ENCODE results near the gene GHRH. TPM values are rescaled to one million over a fixed set of nuclear protein-coding genes. Genes with fewer than 3 reads are reported as not detected.

The GHRH gene
- total and polyA plus RNA-seq, 4 donors: not detected

- Histone ChIP-seq H3K36me3 (ENCODE audit: control insufficient read depth in 4 of 4, insufficient read depth in 3 of 4, low read depth in 1 of 4, low read length in 3 of 4) (peaks cover 9 to 38% (median 33%) of the 10 kb centered on the region in 4 donors), H3K4me1 (ENCODE audit: control insufficient read depth in 4 of 4, insufficient read depth in 4 of 4, low read length in 3 of 4) (no peaks in the 10 kb centered on the region), H3K27me3 (ENCODE audit: control insufficient read depth in 4 of 4, insufficient read depth in 4 of 4, low read length in 3 of 4) (no peaks in the 10 kb centered on the region), H3K4me3 (ENCODE audit: low read depth in 1 of 3, low read length in 3 of 3) (no peak overlapping the region), H3K9ac (ENCODE audit: low read depth in 1 of 2, low read length in 2 of 2) (no peak overlapping the region), H3K27ac (ENCODE audit: low read depth in 1 of 2, low read length in 2 of 2) (no peak overlapping the region), H3K9me3 (ENCODE audit: control insufficient read depth in 4 of 4, low read length in 3 of 4) (no peaks in the 10 kb centered on the region)
- WGBS: 98% methylated on average over 4 of the region's 4 CpGs
- TF ChIP-seq ATF3 (IDR thresholded peaks at IDR 0.05) (no peak), HNF4A (conservative IDR thresholded peaks at IDR 0.05) (no peak), TAF1 (conservative IDR thresholded peaks at IDR 0.05) (no peak), MAX (IDR thresholded peaks at IDR 0.05) (no peak), GABPA (IDR thresholded peaks at IDR 0.05 in 1 of 2, conservative IDR thresholded peaks at IDR 0.05 in 1 of 2) (no peak), ZBTB33 (IDR thresholded peaks at IDR 0.05) (no peak), FOXA2 (IDR thresholded peaks at IDR 0.05) (no peak), FOXA1 (IDR thresholded peaks at IDR 0.05) (no peak), RAD21 (IDR thresholded peaks at IDR 0.05) (no peak), CTCF (IDR thresholded peaks at IDR 0.05; ENCODE audit: low read depth, low read length, missing input control) (no peak), EGR1 (IDR thresholded peaks at IDR 0.05; ENCODE audit: low read depth in 2 of 2) (no peak)
- DNase-seq (ENCODE audit: low spot score): no peak
Observed at GRCh38 chr20:37218441-37218840, 43.2 kb downstream of the GHRH start.

GRCh38 chr20:37209661-37210314 lies 51.8 kb downstream of the GHRH start:
- Histone ChIP-seq H3K9me3 (ENCODE audit: control insufficient read depth in 4 of 4, low read length in 3 of 4) (no peaks in the 10 kb centered on the region), H3K36me3 (ENCODE audit: control insufficient read depth in 4 of 4, insufficient read depth in 3 of 4, low read depth in 1 of 4, low read length in 3 of 4) (peaks cover 11 to 80% (median 51%) of the 10 kb centered on the region in 4 donors), H3K4me3 (ENCODE audit: low read depth in 1 of 3, low read length in 3 of 3) (no peak overlapping the region), H3K27ac (ENCODE audit: low read depth in 1 of 2, low read length in 2 of 2) (no peak overlapping the region), H3K27me3 (ENCODE audit: control insufficient read depth in 4 of 4, insufficient read depth in 4 of 4, low read length in 3 of 4) (no peaks in the 10 kb centered on the region), H3K9ac (ENCODE audit: low read depth in 1 of 2, low read length in 2 of 2) (no peak overlapping the region), H3K4me1 (ENCODE audit: control insufficient read depth in 4 of 4, insufficient read depth in 4 of 4, low read length in 3 of 4) (no peaks in the 10 kb centered on the region)
- DNase-seq (ENCODE audit: low spot score): no peak
- WGBS: 92% methylated on average over 6 of the region's 6 CpGs
- no peak for TF ChIP-seq NR2F2 (IDR thresholded peaks at IDR 0.05)
- no peak for TF ChIP-seq HNF4G (IDR thresholded peaks at IDR 0.05)
- TF ChIP-seq RXRA (IDR thresholded peaks at IDR 0.05): no peak
- no peak for TF ChIP-seq JUND (IDR thresholded peaks at IDR 0.05)
- TF ChIP-seq FOXA1 (IDR thresholded peaks at IDR 0.05): no peak
- no peak for TF ChIP-seq SP1 (IDR thresholded peaks at IDR 0.05)
- no peak for TF ChIP-seq TAF1 (conservative IDR thresholded peaks at IDR 0.05)
- no peak for TF ChIP-seq ATF3 (IDR thresholded peaks at IDR 0.05)
- no peak for TF ChIP-seq CTCF (IDR thresholded peaks at IDR 0.05; ENCODE audit: low read depth, low read length, missing input control)
- TF ChIP-seq ZBTB33 (IDR thresholded peaks at IDR 0.05): no peak
- TF ChIP-seq MAX (IDR thresholded peaks at IDR 0.05): no peak
- no peak for TF ChIP-seq GABPA (IDR thresholded peaks at IDR 0.05 in 1 of 2, conservative IDR thresholded peaks at IDR 0.05 in 1 of 2)
- no peak for TF ChIP-seq YY1 (IDR thresholded peaks at IDR 0.05)
- TF ChIP-seq REST (IDR thresholded peaks at IDR 0.05): no peak

Data from liver (tissue), 9 donors.